ENCODE results near the gene RNF224.

DNA sequence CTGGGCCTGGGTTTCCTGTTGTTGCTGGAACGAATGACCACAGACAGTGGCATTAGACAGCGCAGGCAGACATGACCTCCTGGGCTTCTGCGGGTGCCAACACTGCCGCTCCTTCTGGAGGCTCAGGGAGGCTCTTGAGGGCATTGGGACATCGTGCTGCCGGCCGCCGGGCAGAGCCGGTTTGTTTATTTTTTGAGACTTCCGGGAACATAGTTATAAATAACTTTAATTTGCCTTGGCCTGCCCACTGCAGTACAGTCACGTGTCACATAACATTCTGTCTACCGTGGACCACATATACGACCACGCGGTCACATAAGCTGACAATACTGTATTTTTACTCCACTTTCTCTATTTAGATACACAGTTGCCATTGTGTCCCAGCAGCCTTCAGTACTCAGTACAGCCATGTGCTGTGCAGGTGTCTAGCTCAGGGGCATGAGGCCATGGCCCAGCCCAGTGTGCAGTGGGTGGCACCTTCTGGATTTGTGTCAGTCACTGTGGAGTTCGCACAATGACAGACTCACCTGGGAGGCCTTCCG, 42.0 kb downstream of the RNF224 start:
- TF ChIP-seq YY1 (IDR thresholded peaks at IDR 0.05; ENCODE audit: extremely low read depth, insufficient replicate concordance, low read depth, low read length) (no peak), SRF (IDR thresholded peaks at IDR 0.05; ENCODE audit: low read depth) (no peak), POLR2AphosphoS5 (IDR thresholded peaks at IDR 0.05; ENCODE audit: low read depth, low read length) (no peak), RAD21 (IDR thresholded peaks at IDR 0.05; ENCODE audit: low read depth) (no peak), SP1 (IDR thresholded peaks at IDR 0.05; ENCODE audit: low read depth) (no peak), EZH2 (IDR thresholded peaks at IDR 0.05) (no peak), POLR2A (IDR thresholded peaks at IDR 0.05; ENCODE audit: borderline replicate concordance, extremely low read depth, insufficient read depth, insufficient read length) (no peak)
- TF ChIP-seq, protein P1, sequence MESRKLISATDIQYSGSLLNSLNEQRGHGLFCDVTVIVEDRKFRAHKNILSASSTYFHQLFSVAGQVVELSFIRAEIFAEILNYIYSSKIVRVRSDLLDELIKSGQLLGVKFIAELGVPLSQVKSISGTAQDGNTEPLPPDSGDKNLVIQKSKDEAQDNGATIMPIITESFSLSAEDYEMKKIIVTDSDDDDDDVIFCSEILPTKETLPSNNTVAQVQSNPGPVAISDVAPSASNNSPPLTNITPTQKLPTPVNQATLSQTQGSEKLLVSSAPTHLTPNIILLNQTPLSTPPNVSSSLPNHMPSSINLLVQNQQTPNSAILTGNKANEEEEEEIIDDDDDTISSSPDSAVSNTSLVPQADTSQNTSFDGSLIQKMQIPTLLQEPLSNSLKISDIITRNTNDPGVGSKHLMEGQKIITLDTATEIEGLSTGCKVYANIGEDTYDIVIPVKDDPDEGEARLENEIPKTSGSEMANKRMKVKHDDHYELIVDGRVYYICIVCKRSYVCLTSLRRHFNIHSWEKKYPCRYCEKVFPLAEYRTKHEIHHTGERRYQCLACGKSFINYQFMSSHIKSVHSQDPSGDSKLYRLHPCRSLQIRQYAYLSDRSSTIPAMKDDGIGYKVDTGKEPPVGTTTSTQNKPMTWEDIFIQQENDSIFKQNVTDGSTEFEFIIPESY (IDR thresholded peaks at IDR 0.05; ENCODE audit: extremely low read depth, insufficient replicate concordance, low read length) = no peak
- TF ChIP-seq, protein P2, sequence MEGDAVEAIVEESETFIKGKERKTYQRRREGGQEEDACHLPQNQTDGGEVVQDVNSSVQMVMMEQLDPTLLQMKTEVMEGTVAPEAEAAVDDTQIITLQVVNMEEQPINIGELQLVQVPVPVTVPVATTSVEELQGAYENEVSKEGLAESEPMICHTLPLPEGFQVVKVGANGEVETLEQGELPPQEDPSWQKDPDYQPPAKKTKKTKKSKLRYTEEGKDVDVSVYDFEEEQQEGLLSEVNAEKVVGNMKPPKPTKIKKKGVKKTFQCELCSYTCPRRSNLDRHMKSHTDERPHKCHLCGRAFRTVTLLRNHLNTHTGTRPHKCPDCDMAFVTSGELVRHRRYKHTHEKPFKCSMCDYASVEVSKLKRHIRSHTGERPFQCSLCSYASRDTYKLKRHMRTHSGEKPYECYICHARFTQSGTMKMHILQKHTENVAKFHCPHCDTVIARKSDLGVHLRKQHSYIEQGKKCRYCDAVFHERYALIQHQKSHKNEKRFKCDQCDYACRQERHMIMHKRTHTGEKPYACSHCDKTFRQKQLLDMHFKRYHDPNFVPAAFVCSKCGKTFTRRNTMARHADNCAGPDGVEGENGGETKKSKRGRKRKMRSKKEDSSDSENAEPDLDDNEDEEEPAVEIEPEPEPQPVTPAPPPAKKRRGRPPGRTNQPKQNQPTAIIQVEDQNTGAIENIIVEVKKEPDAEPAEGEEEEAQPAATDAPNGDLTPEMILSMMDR (IDR thresholded peaks at IDR 0.05 in 2 of 3, conservative IDR thresholded peaks at IDR 0.05 in 1 of 3; ENCODE audit: borderline replicate concordance in 1 of 3, insufficient read depth in 1 of 3, low read depth in 2 of 3, low read length in 2 of 3) = no peak
- TF ChIP-seq, protein P3, sequence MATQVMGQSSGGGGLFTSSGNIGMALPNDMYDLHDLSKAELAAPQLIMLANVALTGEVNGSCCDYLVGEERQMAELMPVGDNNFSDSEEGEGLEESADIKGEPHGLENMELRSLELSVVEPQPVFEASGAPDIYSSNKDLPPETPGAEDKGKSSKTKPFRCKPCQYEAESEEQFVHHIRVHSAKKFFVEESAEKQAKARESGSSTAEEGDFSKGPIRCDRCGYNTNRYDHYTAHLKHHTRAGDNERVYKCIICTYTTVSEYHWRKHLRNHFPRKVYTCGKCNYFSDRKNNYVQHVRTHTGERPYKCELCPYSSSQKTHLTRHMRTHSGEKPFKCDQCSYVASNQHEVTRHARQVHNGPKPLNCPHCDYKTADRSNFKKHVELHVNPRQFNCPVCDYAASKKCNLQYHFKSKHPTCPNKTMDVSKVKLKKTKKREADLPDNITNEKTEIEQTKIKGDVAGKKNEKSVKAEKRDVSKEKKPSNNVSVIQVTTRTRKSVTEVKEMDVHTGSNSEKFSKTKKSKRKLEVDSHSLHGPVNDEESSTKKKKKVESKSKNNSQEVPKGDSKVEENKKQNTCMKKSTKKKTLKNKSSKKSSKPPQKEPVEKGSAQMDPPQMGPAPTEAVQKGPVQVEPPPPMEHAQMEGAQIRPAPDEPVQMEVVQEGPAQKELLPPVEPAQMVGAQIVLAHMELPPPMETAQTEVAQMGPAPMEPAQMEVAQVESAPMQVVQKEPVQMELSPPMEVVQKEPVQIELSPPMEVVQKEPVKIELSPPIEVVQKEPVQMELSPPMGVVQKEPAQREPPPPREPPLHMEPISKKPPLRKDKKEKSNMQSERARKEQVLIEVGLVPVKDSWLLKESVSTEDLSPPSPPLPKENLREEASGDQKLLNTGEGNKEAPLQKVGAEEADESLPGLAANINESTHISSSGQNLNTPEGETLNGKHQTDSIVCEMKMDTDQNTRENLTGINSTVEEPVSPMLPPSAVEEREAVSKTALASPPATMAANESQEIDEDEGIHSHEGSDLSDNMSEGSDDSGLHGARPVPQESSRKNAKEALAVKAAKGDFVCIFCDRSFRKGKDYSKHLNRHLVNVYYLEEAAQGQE (IDR thresholded peaks at IDR 0.05; ENCODE audit: low read depth) = no peak

Data from HCT116 (cell line).